GM18517 (cell line): ENCODE results near the gene VEPH1.

Experiments used
- ATAC-seq: cut with Tn5 transposase; IDR thresholded peaks from one replicate; pipeline ENCODE4 v1.9.1; 2021; ENCODE audit warnings: mild to moderate bottlenecking, moderate library complexity; ENCODE audit not compliant: unreplicated experiment

The VEPH1 gene

DNA sequence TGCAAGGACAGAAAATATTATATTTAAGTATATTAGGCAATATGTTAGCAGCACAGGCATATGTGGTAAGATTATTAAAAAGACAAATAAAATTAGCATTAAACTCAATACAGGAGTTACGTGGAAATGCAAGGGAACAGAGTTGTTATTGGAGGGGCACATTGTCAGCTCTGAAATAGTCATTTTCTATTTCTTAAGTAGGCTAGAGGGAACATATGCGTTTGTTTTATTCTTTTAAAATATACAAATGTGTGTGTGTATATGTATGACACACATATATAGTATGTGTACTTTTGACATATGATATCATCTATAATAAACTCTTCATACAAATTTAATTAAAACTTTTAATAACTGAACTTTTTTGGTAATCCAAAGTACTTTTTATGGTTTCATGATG lies 22.8 kb upstream of the VEPH1 start:
- ATAC-seq = no peak

DNA sequence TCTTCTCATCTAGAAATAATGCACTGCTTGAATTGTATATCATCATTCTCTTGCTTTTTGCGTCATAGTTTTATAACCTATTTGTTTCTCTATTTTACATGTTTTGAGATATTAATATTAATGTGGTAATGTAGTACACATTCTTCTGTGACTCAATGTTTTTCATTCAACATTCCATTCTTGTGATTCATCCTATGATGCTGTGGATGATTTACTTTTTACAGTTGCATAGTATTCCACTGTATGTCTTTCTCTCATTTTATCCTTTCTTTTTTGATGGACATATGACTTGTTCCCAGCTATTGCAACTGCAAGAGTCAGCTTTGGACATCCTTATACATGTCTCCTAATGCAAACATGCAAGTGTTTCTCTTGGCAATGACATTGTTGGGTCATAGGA lies 20.6 kb upstream of the VEPH1 start:
- ATAC-seq = no peak

DNA sequence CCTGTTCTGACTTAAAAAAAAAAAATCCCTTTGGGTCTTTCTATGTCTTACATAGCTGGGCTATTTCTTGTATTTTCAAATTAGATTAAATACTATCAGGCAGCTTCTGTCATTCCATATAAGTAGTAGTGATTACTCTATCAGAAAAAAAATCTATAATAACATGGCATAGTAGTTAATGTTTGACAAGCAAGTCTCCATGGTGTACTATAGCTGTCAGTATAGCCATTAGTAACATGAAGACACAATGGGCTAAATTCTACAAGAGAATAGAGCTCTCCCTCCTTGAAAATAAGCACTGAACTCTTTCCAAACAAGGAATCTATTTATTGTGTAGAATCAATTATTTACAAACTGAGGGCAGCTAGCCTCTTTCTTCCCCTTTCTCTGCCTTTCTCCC lies 19.4 kb upstream of the VEPH1 start:
- no peak for ATAC-seq

DNA sequence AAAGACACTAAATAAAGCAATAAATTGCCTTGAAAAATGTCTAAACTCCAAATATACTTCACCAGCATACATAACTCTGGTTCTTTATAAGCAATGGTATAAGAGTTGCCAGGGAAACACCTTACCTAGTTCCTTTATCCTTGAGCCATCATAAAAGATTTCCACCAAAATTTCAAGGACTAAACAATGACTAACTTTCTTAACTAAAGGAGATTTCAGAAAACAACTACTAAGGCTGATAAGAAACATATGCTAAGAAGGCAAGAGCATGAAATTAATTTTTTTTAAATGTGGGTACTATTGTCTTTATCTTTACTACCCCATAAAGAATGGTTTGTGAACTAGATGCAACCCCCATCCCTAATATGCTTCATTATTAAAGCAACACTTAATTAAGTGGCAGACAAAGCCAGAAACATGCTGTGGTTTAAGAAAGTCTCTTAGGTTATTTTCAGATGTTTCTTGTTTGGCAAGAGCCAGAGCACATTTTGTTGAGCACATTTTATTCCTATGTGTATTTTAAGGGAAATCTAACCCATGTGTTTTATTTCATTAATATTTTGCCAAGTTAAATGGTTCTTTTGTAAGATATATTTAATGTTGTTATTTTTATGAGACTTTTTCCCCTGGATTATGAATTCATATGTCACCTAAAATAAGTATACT lies 17.4 kb upstream of the VEPH1 start:
- ATAC-seq = no peak

DNA sequence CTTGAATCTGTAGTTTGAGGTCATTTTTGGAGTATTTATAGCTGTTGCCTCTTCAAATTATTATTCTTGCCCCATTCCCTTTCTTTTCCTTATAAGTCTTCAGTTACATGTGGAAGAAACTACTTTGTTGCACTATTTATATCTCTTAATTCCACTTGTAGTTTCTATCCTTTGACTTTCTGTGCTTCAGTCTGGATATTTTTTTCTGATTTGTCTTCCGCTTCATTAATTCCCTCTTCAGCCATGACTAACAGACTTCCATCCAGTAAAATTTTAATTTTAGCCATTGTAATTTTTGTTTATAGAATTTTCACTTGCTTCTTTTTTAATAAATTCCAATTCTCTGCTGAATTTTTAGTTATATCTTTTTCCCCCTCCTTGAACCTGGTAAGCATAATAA lies 15.7 kb upstream of the VEPH1 start:
- no peak for ATAC-seq

DNA sequence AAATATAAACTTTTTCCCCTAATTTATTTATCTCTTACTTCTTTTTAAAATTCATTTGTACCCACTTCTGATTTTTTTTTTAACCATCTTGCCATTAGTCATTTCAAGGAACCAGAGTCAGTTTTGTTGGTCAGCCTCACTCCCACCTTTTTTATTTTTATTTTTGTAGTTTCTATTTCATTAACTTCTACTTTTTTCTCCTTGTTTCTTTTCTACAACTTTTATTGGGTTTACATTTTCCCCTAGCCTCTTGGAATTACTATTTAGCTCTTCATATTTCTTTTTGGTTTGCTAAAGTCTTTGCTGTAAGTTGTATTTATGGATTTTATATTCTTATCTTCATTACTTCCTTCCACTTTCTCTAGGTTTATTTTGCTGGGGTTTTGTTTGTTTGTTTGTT lies 13.7 kb upstream of the VEPH1 start:
- ATAC-seq = no peak

DNA sequence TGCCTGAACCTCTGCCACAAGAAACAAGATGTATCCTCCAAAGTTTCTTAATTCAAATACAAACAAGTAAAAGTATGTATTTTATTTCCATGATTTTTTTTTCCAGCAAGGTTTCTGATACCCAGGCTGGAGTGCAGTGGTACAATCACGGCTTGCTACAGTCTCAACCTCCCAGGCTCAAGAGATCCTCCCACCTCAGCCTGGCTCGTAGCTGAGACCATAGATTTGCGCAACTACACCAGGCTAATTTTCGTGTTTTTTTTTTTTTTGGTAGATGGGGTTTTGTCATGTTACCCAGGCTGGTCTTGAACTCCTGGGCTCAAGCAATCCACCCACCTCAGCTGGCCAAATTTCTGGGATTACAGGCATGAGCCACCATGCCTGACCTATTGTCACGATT lies 12.2 kb upstream of the VEPH1 start:
- no peak for ATAC-seq

DNA sequence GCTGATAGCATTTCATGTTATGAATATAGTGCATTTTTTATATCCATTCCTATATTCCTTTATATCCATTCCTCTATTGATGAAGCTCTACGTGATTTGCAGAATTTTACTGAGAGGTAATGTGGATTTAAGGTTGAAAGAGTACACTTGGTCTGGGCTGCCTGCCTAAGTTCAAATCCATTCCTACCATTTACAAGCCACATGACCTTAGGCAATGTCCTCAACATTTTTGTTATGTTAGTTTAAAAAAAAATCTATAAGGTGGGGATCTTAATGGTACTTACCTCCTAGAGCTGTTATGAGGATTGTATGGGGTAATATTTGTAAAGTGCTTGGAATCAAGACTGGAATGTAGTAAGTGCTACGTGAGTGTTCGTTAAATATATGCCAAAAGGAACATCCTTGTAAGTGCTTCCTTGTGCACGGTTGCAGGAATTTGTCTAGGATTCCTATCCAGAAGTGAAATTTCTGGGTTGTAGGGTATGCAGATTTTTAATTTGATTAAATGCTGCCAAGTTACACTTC lies 11.2 kb upstream of the VEPH1 start:
- ATAC-seq = no peak

DNA sequence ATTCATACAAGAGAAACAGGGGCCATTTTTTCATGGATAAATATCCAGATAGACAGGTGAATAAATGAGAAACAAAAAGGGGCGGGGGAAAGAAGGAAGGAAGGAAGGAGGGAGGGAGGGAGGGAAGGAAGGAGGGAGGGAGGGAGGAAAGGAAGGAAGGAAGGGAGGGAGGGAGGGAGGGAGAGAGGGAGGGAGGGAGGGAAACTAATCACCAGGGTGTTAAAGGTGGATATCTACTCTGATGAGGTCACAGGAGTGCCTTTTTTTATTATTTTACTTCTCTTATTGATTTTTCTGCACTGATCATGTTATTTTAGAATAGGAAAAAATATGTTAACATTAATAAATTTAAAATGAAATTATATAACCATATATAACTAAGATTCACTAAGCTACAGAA lies 10.4 kb upstream of the VEPH1 start:
- ATAC-seq = no peak

DNA sequence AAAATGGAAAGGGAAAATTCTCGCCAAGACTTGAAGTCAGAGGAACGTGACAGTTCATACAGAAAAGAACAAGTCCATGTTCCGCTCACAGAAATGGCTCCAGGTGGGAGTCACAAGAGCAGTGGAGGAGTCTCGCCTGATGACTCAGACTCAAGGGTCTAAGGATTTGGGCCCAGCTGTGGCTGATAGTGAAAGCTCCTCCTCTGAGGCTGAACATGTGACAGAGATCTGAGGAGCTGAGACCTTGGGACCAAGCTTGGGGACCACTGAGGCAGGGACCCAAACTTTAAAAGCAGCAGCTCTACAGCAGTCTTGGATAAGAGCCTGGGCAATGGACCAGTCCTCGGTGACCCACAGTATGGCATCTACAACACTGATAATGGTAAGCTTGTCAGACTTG lies 9.3 kb upstream of the VEPH1 start:
- ATAC-seq = no peak

DNA sequence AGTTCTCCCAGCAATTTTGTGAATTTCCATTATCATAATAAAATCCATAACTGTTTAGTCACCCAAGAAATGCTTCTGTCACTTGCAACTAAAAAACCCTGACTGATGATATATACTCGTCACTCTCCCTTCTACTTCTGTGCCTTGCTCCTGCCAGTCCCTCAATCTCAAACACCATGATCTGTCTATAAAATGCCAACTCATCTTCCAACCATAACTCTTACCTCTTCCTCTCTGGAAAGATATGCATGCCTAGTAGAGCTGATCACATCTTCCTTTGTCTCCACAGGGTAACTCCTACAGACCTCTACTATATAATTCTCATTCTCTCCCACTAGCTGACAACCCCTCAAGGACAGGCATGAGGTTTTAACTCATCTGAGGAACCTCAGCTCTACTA lies 5.2 kb upstream of the VEPH1 start:
- ATAC-seq = no peak

DNA sequence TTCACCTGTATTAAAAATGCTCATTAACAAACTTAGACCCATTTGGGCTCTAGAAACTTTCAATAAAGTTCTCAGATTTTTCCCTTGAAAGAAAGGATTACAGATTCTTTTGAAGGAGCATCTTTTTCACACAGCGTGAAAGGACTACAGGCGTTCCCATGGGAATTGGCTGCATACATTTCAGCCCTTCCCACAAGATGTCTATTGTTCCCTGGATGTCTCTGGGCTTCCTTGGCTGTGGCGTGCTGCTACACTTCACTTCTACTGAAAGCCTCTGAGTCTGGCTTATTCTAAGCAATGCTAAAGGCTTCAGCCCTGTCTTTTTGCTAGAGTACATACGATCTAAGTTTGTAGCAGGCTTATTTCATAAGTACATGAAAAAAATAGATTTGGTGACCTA lies 1.4 kb downstream of the VEPH1 start:
- ATAC-seq = no peak

DNA sequence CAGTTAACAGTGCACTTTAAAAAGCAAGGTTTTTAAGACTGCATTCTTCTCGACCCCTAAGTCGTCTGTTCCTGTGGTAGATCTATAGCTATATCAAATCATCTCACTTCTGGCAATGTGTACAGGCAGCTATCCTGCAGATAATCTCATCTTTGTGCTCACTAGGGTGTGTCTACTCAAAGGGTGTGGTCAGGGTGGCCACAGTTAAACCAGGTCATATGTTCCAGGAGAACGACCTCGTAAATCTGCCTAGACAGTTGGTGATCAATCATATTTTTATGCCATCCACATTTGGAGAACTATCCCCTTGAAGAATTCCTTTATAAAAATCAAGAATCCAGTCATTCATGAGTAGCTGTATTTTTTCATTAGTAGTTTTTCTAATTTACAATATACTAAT lies 3.0 kb downstream of the VEPH1 start:
- ATAC-seq = no peak

DNA sequence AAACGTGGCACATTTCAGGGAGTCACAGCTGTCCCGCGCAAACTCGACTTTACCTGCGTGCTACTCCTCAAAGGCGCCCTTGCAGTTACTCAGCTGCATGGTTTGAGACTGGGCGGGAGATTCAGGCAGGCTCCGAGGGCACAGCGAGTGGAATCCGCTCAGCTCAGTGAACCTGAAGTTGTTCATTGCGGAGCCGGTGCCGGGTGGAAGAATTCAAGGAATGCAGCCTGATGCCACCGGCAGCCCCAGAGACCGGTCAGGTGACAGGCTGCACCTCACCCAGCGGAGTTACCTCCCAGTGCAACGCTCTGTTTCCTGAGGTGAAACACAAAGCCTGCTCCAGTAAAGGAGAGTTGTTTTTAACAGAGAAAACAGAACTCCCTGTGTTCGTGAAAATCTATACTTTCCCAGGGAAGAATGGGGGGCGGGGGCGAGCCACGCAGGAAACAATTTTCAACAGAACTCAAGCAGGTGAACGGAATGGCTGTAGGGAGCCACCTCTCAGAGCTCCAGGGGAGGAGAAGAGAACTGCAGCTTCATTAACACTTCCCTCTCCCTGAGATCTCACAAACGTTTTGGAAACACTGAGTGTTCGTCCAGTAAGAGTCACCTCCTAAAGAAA lies 3.8 kb downstream of the VEPH1 start:
- no peak for ATAC-seq

DNA sequence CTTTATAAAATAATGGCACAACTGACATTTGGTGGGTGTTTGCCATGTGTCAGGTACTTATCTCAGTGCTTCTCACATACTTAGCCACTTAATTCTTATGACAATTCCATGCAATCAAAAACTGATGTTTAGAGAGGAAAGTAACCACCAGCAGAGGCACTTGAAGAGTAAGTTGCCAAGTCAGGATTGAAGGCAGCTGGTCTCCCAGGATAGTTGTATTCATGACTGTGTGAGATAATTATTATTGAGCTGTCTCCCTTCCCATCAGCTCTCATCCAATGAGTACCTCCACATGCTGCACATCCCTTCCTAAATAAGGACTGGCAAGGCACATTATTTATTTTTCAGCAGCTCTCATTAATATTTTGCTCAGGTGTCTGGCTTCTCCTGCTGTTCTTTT lies 4.8 kb downstream of the VEPH1 start:
- ATAC-seq = no peak

DNA sequence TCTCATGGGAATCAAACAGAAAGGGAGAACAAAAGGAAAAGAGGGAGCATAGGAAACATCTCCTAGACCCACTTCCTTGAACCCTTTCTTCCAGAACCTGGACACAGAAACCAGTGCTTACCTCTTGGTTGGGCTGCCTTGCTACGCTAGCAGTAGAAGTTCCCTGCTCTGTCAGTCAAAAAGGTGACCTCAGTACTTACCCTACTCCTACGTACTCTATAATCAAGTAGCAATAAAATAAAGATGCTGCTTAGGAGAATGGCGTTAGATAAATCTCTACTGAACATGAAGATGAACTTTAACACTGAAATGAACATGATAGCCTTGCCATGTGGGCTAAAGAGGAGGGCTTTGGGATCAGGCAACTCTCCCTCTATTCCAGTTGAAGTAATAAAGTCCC lies 7.4 kb downstream of the VEPH1 start:
- no peak for ATAC-seq

DNA sequence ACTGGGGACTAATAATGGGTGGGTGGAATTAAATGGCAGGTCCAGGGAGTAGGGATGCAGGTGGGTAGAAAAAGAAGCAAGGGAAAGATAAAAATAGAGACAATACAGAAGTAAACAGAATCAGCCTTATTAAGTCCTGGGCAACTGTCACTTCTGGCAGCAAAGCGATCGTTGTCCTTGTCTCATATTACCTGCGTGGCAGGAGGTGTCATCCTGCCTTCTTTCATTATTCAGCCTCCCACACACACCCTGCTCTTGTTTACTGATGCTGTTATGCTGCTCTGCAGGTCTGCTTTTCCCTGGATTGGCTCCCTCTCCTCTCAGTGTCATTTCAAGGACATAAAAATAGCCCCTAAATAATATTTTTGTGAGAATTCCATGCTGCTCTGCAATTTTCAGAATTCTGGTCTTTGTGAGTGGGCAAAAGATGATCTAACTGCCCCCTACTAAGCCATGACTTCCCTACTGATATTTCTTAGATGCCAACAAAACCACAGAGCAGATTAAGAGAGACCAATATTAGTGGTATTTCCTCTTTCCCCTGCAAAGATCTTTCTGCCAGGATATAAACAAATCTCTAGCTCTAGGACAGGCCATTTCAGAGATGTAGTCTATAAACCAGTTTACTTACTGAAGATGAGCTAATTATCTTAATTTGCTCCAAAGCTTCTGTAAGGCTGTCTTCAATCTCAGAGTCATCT lies 8.5 kb downstream of the VEPH1 start:
- no peak for ATAC-seq

DNA sequence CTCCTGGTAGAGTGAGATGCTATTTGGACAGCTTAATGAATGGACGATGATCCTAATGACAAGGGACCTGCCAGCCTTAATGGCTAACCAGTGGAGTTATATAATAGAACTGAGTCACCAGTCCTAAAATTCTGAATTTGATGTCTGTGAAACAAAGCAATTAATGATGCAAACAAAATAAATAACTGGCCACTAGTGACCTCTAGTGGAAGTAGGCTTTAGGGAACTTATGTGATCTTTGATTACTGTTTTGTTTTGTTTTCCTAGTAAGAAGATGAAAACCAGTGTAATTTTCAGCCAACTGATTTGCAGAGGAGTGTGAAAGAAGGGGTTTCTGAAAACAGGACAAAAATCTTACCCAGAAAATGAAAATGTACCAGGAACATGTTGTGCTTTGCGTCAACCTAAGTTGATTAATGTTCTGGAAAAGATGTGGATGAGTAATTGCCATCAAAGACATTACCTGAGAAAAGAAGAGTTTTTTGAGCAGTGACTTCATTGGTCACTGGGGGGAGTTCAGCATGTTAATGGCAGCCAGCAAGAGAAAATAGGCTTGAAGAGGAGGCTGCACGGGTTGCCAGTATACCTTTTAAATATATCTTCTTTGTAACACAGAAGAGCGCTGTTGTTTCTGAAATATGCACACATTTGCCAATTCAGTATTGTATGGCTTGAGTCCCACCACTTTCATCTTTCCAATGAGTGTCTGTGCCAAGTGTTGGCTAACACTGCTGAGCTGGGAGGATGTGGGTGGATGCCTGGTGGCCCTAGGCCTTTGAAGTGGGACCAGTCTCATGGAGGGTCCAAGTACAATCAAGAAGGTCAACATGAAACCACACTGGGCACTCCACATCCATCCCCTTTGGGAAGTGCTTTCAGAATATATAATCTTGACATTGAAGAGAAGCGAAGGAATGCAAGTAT lies 9.3 kb downstream of the VEPH1 start:
- no peak for ATAC-seq

DNA sequence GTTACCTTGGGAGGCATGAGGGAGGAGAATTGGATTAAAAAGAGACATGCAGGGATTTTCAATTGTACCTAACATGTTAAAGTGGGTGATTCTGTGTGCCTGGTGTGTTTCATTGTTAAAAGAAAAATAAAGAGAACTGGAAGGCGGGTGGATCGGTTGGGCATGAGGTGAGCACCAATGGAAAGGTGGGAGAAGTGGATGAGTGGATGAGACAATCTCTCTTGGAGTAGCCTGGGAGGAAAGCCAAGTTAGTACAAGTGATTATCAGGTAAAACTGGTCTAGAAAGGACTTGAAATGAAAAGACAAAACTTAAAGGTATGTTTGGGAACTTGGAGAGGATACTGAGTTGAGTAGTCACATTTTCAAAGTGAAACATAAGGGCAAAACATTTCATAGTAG lies 12.1 kb downstream of the VEPH1 start:
- ATAC-seq = no peak

DNA sequence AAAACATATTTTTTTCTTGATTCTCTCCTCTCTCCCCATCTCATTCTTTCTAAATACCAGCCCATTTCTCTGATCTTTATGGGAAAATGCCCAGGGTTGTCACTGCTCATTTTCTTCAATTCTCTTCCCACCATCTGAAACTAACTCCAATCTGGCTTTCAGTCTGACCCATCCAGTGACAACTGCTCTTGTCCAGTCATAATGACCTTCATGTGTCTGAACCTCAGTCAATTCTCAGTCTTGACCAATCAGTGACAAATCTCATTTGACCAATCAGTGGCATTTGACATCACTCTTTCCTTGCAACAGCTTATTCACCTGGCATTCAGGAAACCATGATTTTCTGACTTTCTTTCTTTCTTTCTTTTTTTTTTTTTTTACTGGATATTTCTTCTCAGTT lies 15.1 kb downstream of the VEPH1 start:
- no peak for ATAC-seq

DNA sequence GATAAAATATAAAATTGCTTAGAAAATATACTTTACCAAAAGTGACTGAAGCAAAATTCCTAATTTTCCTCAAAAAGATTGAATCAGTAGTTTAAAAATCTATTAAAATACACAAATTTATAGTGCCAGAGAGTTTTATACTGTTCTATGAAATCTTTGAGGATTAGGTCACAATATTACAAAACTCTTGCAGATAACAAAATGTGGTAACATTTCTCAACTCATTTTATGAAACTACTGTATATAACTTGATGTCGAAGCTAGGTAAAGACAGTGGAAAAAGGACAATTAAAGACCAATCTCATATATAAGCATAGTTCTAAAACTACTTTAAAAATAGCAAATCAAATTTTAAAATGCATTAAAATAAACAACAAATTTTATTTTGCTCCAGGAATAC lies 15.9 kb downstream of the VEPH1 start:
- ATAC-seq = no peak
